ENCODE data around the gene COL23A1.
"Not testable (repeated sequence)": the region's sequence is repeated elsewhere in the genome, so short reads cannot be mapped to it uniquely, and the experiment has no call there.

The COL23A1 gene

GRCh38 chr5:178325679-178326373, 264.4 kb downstream of the COL23A1 start:
- DNase-seq (ENCODE audit: low read depth, low spot score): no peak

GRCh38 chr5:178325311-178325678, 264.9 kb downstream of the COL23A1 start:
- DNase-seq (ENCODE audit: low read depth, low spot score): no peak

- no peak for DNase-seq (ENCODE audit: low read depth, low spot score)
Measured at GRCh38 chr5:178324481-178325310, 265.5 kb downstream of the COL23A1 start.

GRCh38 chr5:178323961-178324360, 266.2 kb downstream of the COL23A1 start:
- DNase-seq (ENCODE audit: low read depth, low spot score): no peak

- no peak for DNase-seq (ENCODE audit: low read depth, low spot score)
Measured at GRCh38 chr5:178323541-178323865, 266.7 kb downstream of the COL23A1 start.

GRCh38 chr5:178322736-178323540, 267.3 kb downstream of the COL23A1 start:
- no peak for DNase-seq (ENCODE audit: low read depth, low spot score)

- DNase-seq (ENCODE audit: low read depth, low spot score): no peak
Measured at GRCh38 chr5:178320281-178320855, 269.8 kb downstream of the COL23A1 start.

- DNase-seq (ENCODE audit: low read depth, low spot score): no peak
Measured at GRCh38 chr5:178319541-178320041, 270.6 kb downstream of the COL23A1 start.

- DNase-seq (ENCODE audit: low read depth, low spot score): no peak
Measured at GRCh38 chr5:178318893-178319292, 271.3 kb downstream of the COL23A1 start.

- DNase-seq (ENCODE audit: low read depth, low spot score): no peak
Measured at GRCh38 chr5:178318382-178318781, 271.8 kb downstream of the COL23A1 start.

- not testable (repeated sequence) for DNase-seq (ENCODE audit: low read depth, low spot score)
Measured at GRCh38 chr5:178317727-178318126, 272.5 kb downstream of the COL23A1 start.

GRCh38 chr5:178314961-178315820, 275.0 kb downstream of the COL23A1 start:
- no peak for DNase-seq (ENCODE audit: low read depth, low spot score)

GRCh38 chr5:178314061-178314660, 276.0 kb downstream of the COL23A1 start:
- no peak for DNase-seq (ENCODE audit: low read depth, low spot score)

- DNase-seq (ENCODE audit: low read depth, low spot score): no peak
Measured at GRCh38 chr5:178313316-178313715, 276.9 kb downstream of the COL23A1 start.

- no peak for DNase-seq (ENCODE audit: low read depth, low spot score)
Measured at GRCh38 chr5:178312880-178313282, 277.3 kb downstream of the COL23A1 start.

- no peak for DNase-seq (ENCODE audit: low read depth, low spot score)
Measured at GRCh38 chr5:178310130-178310865, 279.9 kb downstream of the COL23A1 start.

- no peak for DNase-seq (ENCODE audit: low read depth, low spot score)
Measured at GRCh38 chr5:178309271-178310013, 280.8 kb downstream of the COL23A1 start.

- DNase-seq (ENCODE audit: low read depth, low spot score): no peak
Measured at GRCh38 chr5:178308541-178309092, 281.6 kb downstream of the COL23A1 start.
